ENCODE results near the gene CCNJ. TPM values are rescaled to one million over a fixed set of nuclear protein-coding genes. Genes with fewer than 3 reads are reported as not detected.

Gene CCNJ
- total and polyA plus RNA-seq, 9 of the 15 experiments (the other 6 are each of a cell fraction or from before 2014, with no cell fraction given) = 0.69 to 15.7 (median 9.2) TPM

GRCh38 chr10:96107623-96108038, 64.2 kb downstream of the CCNJ start (continued):
- TF ChIP-seq, protein P1, sequence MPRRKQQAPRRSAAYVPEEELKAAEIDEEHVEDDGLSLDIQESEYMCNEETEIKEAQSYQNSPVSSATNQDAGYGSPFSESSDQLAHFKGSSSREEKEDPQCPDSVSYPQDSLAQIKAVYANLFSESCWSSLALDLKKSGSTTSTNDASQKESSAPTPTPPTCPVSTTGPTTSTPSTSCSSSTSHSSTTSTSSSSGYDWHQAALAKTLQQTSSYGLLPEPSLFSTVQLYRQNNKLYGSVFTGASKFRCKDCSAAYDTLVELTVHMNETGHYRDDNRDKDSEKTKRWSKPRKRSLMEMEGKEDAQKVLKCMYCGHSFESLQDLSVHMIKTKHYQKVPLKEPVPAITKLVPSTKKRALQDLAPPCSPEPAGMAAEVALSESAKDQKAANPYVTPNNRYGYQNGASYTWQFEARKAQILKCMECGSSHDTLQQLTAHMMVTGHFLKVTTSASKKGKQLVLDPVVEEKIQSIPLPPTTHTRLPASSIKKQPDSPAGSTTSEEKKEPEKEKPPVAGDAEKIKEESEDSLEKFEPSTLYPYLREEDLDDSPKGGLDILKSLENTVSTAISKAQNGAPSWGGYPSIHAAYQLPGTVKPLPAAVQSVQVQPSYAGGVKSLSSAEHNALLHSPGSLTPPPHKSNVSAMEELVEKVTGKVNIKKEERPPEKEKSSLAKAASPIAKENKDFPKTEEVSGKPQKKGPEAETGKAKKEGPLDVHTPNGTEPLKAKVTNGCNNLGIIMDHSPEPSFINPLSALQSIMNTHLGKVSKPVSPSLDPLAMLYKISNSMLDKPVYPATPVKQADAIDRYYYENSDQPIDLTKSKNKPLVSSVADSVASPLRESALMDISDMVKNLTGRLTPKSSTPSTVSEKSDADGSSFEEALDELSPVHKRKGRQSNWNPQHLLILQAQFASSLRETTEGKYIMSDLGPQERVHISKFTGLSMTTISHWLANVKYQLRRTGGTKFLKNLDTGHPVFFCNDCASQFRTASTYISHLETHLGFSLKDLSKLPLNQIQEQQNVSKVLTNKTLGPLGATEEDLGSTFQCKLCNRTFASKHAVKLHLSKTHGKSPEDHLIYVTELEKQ (CRISPR knock-in tag; IDR thresholded peaks at IDR 0.05) = 0 out of 2 replicates have a peak, but pooled peaks have one; percentile 46
- TF ChIP-seq ZNF766 (CRISPR knock-in tag; conservative IDR thresholded peaks at IDR 0.05) (0 out of 2 replicates have a peak, but pooled peaks have one; percentile 61), ESRRA (IDR thresholded peaks at IDR 0.05; ENCODE audit: borderline replicate concordance, low read depth) (peak; percentile 69; the same call in 1 of the 2 replicates), MEF2D (tag; conservative IDR thresholded peaks at IDR 0.05; ENCODE audit: low read depth) (peak; percentile 47; the same call in 1 of the 2 replicates)

Small RNA genes lying within 50 kb of the gene (microRNA-seq; reads per million reads assigned to microRNA genes)
- 102 reads per million, percentile 80 among the genes with 10 or more reads in this experiment for gene MIR3157 (ENCODE audit: borderline microRNAs expressed)

Small RNA genes lying within 50 kb of the gene (small RNA-seq; reads per million reads assigned to genes)
- 3.2 reads per million, percentile 88 among the genes with 10 or more reads in this experiment for gene MIR3157

Other genes starting within 250 kb of the CCNJ start
- not detected in 2 replicates for gene CC2D2B, start 135.6 kb upstream of the CCNJ start, total RNA-seq (2014; rRNA removed)
- gene CC2D2B, start 135.6 kb upstream of the CCNJ start, total RNA-seq (2014; rRNA removed; fragmentation: Illumina TruSeq; extraction: Trizol) = not detected in 2 replicates
- gene CC2D2B, start 135.6 kb upstream of the CCNJ start, total RNA-seq (2015; rRNA removed; fragmentation: Illumina TruSeq; extraction: Trizol) = 0.11 TPM in 1 of 2 replicates, not detected in the other
- gene CC2D2B, start 135.6 kb upstream of the CCNJ start, total RNA-seq (2021) = 0.29 TPM in 1 of 2 replicates, not detected in the other
- gene CC2D2B, start 135.6 kb upstream of the CCNJ start, polyA plus RNA-seq (2011; rRNA removed) = not detected in 2 replicates
- not detected in 2 replicates for gene CC2D2B, start 135.6 kb upstream of the CCNJ start, polyA plus RNA-seq (2014; fragmentation: Illumina TruSeq; extraction: Trizol)
- gene CC2D2B, start 135.6 kb upstream of the CCNJ start, polyA plus RNA-seq (2014; fragmentation: Nextera tagmentation; extraction: Ambion mirVana) = under 1 TPM; 0.10 to 0.34 TPM
- gene CC2D2B, start 135.6 kb upstream of the CCNJ start, polyA plus RNA-seq (2014; rRNA removed) = not detected in 2 replicates
- gene ZNF518A, start 86.7 kb downstream of the CCNJ start, total RNA-seq (2014; rRNA removed) = 15.3 and 16.1 TPM in 2 replicates
- 30.0 and 32.8 TPM in 2 replicates for gene ZNF518A, start 86.7 kb downstream of the CCNJ start, total RNA-seq (2014; rRNA removed; fragmentation: Illumina TruSeq; extraction: Trizol)
- gene ZNF518A, start 86.7 kb downstream of the CCNJ start, total RNA-seq (2015; rRNA removed; fragmentation: Illumina TruSeq; extraction: Trizol) = 25.9 and 28.9 TPM in 2 replicates
- gene ZNF518A, start 86.7 kb downstream of the CCNJ start, total RNA-seq (2021) = 20.7 and 25.8 TPM in 2 replicates
- 17.5 and 20.8 TPM in 2 replicates for gene ZNF518A, start 86.7 kb downstream of the CCNJ start, polyA plus RNA-seq (2011; rRNA removed)
- 15.7 and 17.4 TPM in 2 replicates for gene ZNF518A, start 86.7 kb downstream of the CCNJ start, polyA plus RNA-seq (2014; fragmentation: Illumina TruSeq; extraction: Trizol)
- 10 to 100 TPM in 1 of 2 experiments, 1 to 10 TPM in 1; 6.3 to 11.4 TPM for gene ZNF518A, start 86.7 kb downstream of the CCNJ start, polyA plus RNA-seq (2014; fragmentation: Nextera tagmentation; extraction: Ambion mirVana)
- 10.9 and 11.9 TPM in 2 replicates for gene ZNF518A, start 86.7 kb downstream of the CCNJ start, polyA plus RNA-seq (2014; rRNA removed)
- gene BLNK, start 228.0 kb downstream of the CCNJ start, total RNA-seq (2014; rRNA removed) = not detected in 2 replicates
- not detected in 2 replicates for gene BLNK, start 228.0 kb downstream of the CCNJ start, total RNA-seq (2014; rRNA removed; fragmentation: Illumina TruSeq; extraction: Trizol)
- not detected in 2 replicates for gene BLNK, start 228.0 kb downstream of the CCNJ start, total RNA-seq (2015; rRNA removed; fragmentation: Illumina TruSeq; extraction: Trizol)
- 0.20 TPM in 1 of 2 replicates, not detected in the other for gene BLNK, start 228.0 kb downstream of the CCNJ start, total RNA-seq (2021)
- not detected in 2 replicates for gene BLNK, start 228.0 kb downstream of the CCNJ start, polyA plus RNA-seq (2011; rRNA removed)
- not detected in 2 replicates for gene BLNK, start 228.0 kb downstream of the CCNJ start, polyA plus RNA-seq (2014; fragmentation: Illumina TruSeq; extraction: Trizol)
- gene BLNK, start 228.0 kb downstream of the CCNJ start, polyA plus RNA-seq (2014; fragmentation: Nextera tagmentation; extraction: Ambion mirVana) = not detected
- not detected in 2 replicates for gene BLNK, start 228.0 kb downstream of the CCNJ start, polyA plus RNA-seq (2014; rRNA removed)

All from K562 (cell line).